ENCODE measurements around the gene NCKAP5.

The NCKAP5 gene

DNA sequence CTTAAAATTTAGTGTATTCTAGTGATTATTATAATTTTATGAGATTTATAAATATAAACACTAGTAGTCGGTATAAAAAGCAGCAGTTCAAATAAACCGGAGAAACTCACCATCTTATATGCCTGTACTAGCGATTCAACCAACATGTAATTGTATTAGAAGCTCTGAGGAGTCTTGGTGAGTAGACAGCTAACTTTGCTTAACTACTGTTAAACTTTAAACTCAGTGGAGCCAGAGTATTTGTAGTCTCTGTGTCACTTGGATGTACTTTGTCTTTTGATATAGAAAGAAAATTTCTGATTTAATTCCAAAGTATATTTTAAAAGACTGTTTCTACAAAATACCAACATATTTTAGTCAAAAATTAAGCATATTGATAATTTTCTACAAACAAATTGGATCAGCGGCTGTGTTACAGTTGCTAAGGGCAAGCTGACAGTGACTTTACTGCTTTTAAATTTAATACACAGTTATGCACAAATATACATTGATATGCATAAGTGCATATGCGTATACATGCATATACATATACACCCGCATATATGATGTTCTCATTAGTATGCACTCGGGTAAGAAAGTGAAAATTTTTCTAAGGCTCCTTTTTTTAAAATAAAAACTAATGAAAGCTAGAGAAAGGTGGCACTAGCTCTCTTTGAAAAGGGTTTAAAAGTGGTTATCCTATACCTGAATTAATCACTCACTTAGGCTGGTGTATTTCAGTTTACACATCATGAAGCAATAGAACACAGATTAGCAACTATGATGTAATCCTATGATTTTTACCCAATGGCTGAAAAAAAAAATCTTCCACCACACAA lies 374.5 kb downstream of the NCKAP5 start:
- Histone ChIP-seq H3K27me3 (ENCODE audit: control insufficient read depth in 1 of 2, insufficient read depth in 2 of 2, low read length in 2 of 2) (no peaks in the 10 kb centered on the region), H3K27ac (ENCODE audit: low read length) (no peak overlapping the region), H3K36me3 (ENCODE audit: control insufficient read depth in 2 of 2, insufficient read depth in 2 of 2, low read length in 2 of 2) (no peaks in the 10 kb centered on the region), H3K9ac (ENCODE audit: low read length in 2 of 2) (no peak overlapping the region), H3K4me3 (ENCODE audit: low read length in 2 of 2) (no peak overlapping the region), H3K9me3 (ENCODE audit: control insufficient read depth in 2 of 2, low read length in 2 of 2) (no peaks in the 10 kb centered on the region), H3K4me1 (ENCODE audit: control insufficient read depth, insufficient read depth, low read length) (no peaks in the 10 kb centered on the region)

DNA sequence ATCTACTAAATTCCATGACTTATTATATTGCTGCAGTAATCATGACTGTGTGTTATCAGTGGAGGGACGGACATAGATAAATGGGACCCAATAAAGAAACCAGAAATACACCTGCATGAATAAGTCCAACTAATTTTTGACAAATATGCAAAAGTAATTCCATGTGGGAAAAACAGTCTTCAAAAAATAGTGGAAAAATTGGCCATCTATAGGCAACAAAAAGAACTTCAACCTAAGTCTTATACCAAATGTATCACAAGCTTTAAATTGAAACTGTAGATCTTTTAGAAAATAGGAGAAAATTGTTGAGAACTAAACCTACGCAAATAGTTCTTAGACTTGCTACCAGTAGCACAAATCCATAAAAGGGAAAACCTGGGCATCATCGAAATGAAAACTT lies 376.2 kb downstream of the NCKAP5 start:
- no peaks in the 10 kb centered on the region for H3K36me3 ChIP-seq (ENCODE audit: control insufficient read depth in 2 of 2, insufficient read depth in 2 of 2, low read length in 2 of 2)
- H3K27me3 ChIP-seq (ENCODE audit: control insufficient read depth in 1 of 2, insufficient read depth in 2 of 2, low read length in 2 of 2) = no peaks in the 10 kb centered on the region

DNA sequence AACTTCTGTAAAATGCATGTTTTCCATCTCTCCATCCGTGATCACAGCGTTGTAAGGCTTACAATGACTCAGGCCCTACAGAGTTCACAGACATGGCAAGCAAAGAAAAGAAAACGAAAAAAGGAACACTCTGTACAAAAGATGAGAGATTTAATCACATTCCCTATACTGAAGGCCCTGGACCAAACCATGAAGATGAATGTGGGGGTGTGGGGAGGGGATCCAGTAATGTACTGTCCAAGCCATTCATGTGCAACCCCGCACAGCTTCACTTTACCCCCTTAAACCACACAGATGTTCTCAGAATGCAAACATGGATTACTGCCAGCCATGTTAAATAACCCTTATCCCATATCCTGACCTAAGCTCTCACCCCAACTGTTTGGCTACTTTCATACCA lies 391.1 kb downstream of the NCKAP5 start:
- no peaks in the 10 kb centered on the region for H3K27me3 ChIP-seq (ENCODE audit: control insufficient read depth in 1 of 2, insufficient read depth in 2 of 2, low read length in 2 of 2)
- no peaks in the 10 kb centered on the region for H3K36me3 ChIP-seq (ENCODE audit: control insufficient read depth in 2 of 2, insufficient read depth in 2 of 2, low read length in 2 of 2)
- H3K9ac ChIP-seq (ENCODE audit: low read length in 2 of 2) = no peak overlapping the region
- H3K9me3 ChIP-seq (ENCODE audit: control insufficient read depth in 2 of 2, low read length in 2 of 2) = no peaks in the 10 kb centered on the region
- H3K27ac ChIP-seq (ENCODE audit: low read length) = no peak overlapping the region
- H3K4me3 ChIP-seq (ENCODE audit: low read length in 2 of 2) = no peak overlapping the region
- no peaks in the 10 kb centered on the region for H3K4me1 ChIP-seq (ENCODE audit: control insufficient read depth, insufficient read depth, low read length)

More for the DNA sequence above, 376.2 kb downstream of the NCKAP5 start:
- H3K4me1 ChIP-seq (ENCODE audit: control insufficient read depth, insufficient read depth, low read length) = no peaks in the 10 kb centered on the region
- H3K9me3 ChIP-seq (ENCODE audit: control insufficient read depth in 2 of 2, low read length in 2 of 2) = no peaks in the 10 kb centered on the region
- H3K4me3 ChIP-seq (ENCODE audit: low read length in 2 of 2) = no peak overlapping the region
- H3K27ac ChIP-seq (ENCODE audit: low read length) = no peak overlapping the region
- H3K9ac ChIP-seq (ENCODE audit: low read length in 2 of 2) = no peak overlapping the region

DNA sequence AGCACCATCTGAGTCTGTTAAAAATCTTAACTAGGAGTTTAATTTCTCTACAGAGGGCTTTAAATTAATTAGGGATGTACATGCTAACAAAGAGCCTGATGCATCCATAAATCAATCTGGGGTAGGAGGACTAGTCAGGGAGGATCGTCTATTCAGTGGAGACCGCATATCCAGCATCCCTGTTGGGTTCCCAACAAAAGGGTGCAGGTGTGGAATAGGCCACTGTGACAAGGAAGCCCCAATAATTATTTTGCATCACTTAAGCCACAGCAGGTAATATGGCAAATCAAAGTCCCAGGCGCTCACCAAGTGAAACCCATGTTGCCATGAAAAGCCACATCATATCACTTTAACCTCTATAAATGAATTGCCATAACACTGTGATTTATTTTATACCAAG lies 392.3 kb downstream of the NCKAP5 start:
- Histone ChIP-seq H3K36me3 (ENCODE audit: control insufficient read depth in 2 of 2, insufficient read depth in 2 of 2, low read length in 2 of 2) (no peaks in the 10 kb centered on the region), H3K4me1 (ENCODE audit: control insufficient read depth, insufficient read depth, low read length) (no peaks in the 10 kb centered on the region), H3K27ac (ENCODE audit: low read length) (no peak overlapping the region), H3K9me3 (ENCODE audit: control insufficient read depth in 2 of 2, low read length in 2 of 2) (no peaks in the 10 kb centered on the region), H3K27me3 (ENCODE audit: control insufficient read depth in 1 of 2, insufficient read depth in 2 of 2, low read length in 2 of 2) (no peaks in the 10 kb centered on the region), H3K4me3 (ENCODE audit: low read length in 2 of 2) (no peak overlapping the region), H3K9ac (ENCODE audit: low read length in 2 of 2) (no peak overlapping the region)

DNA sequence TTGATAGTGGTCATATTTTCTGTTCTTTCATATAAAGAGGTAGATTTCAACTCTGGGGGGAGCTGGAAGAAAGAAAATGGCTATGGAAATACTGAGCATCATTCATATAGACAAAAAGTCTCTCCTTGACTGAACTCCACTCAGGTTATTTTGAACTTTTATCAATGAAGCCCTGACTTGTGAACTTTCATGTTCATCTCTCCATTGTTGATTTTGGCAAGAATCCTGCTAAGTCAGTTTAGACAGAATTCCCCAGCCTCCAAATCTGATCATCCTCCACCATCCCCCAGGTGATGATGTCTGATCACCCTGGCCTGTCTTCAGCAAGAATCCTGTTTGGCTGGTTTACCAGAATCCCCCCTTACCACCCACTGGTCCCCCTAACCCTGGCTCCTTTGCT lies 395.0 kb downstream of the NCKAP5 start:
- Histone ChIP-seq H3K9ac (ENCODE audit: low read length in 2 of 2) (no peak overlapping the region), H3K27ac (ENCODE audit: low read length) (no peak overlapping the region), H3K9me3 (ENCODE audit: control insufficient read depth in 2 of 2, low read length in 2 of 2) (no peaks in the 10 kb centered on the region), H3K27me3 (ENCODE audit: control insufficient read depth in 1 of 2, insufficient read depth in 2 of 2, low read length in 2 of 2) (no peaks in the 10 kb centered on the region), H3K4me3 (ENCODE audit: low read length in 2 of 2) (no peak overlapping the region), H3K4me1 (ENCODE audit: control insufficient read depth, insufficient read depth, low read length) (no peaks in the 10 kb centered on the region), H3K36me3 (ENCODE audit: control insufficient read depth in 2 of 2, insufficient read depth in 2 of 2, low read length in 2 of 2) (no peaks in the 10 kb centered on the region)

DNA sequence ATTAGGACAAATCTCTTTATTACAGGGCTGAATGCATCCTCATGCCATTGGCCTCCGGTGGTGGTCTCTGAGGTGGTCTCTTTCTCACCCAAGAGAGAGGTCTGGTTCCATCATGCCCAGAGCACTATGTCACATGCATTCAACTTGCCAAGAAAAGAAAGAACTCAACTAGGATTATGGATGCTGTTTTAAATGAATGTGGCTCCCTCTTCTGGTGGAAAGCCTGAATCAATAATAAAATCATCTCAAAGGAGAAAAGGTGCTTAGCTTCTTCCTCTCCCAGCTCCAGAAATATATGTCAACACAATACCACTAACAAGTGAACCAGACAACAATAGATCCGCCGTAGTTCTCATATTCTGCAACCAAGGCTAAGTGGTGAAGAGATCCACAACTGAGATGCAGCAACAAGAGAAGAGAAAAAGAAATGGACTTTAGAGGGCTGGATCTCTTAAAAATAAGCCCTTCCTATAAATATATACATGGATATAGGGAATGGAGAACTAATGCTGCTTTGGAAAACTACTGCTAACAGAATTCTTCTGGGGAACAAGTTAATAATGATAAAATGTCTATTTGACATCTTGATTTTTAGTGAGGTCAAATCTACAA lies 396.8 kb downstream of the NCKAP5 start:
- Histone ChIP-seq H3K36me3 (ENCODE audit: control insufficient read depth in 2 of 2, insufficient read depth in 2 of 2, low read length in 2 of 2) (no peaks in the 10 kb centered on the region), H3K4me1 (ENCODE audit: control insufficient read depth, insufficient read depth, low read length) (no peaks in the 10 kb centered on the region), H3K27me3 (ENCODE audit: control insufficient read depth in 1 of 2, insufficient read depth in 2 of 2, low read length in 2 of 2) (no peaks in the 10 kb centered on the region), H3K9ac (ENCODE audit: low read length in 2 of 2) (no peak overlapping the region), H3K9me3 (ENCODE audit: control insufficient read depth in 2 of 2, low read length in 2 of 2) (no peaks in the 10 kb centered on the region), H3K4me3 (ENCODE audit: low read length in 2 of 2) (no peak overlapping the region), H3K27ac (ENCODE audit: low read length) (no peak overlapping the region)

DNA sequence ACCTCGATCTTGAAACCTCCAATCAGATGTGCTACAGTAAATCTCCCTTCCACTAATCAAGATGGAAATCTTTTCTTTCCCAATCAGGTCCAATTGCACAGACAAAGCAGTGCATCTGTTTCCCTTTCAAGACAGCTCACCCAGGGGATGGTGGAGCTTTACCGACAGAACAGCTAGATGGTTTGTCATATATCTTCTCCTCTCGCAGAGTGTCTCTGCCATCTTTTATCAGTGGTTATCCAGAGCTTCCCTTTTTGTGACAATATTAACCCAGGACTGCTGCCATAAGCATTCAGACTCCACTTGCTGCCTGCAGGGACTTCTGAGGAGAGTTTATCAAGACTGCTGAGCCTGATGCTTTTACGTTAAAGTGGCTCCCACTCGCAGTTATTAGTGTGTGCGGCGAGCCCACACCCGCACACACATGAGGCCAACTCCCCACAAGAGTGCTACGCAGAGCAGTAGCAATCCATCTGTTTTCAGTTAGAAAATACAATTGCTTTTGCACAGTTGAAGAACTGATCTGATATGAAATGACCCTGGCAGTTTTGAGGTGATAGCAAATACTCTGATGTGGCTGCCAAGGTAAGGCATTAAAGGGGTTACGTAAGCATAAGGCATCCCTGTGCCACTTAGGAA lies 398.9 kb downstream of the NCKAP5 start:
- no peak overlapping the region for H3K4me3 ChIP-seq (ENCODE audit: low read length in 2 of 2)
- no peak overlapping the region for H3K27ac ChIP-seq (ENCODE audit: low read length)
- H3K27me3 ChIP-seq (ENCODE audit: control insufficient read depth in 1 of 2, insufficient read depth in 2 of 2, low read length in 2 of 2) = no peaks in the 10 kb centered on the region
- no peak overlapping the region for H3K9ac ChIP-seq (ENCODE audit: low read length in 2 of 2)
- H3K4me1 ChIP-seq (ENCODE audit: control insufficient read depth, insufficient read depth, low read length) = no peaks in the 10 kb centered on the region
- no peaks in the 10 kb centered on the region for H3K36me3 ChIP-seq (ENCODE audit: control insufficient read depth in 2 of 2, insufficient read depth in 2 of 2, low read length in 2 of 2)
- H3K9me3 ChIP-seq (ENCODE audit: control insufficient read depth in 2 of 2, low read length in 2 of 2) = no peaks in the 10 kb centered on the region

DNA sequence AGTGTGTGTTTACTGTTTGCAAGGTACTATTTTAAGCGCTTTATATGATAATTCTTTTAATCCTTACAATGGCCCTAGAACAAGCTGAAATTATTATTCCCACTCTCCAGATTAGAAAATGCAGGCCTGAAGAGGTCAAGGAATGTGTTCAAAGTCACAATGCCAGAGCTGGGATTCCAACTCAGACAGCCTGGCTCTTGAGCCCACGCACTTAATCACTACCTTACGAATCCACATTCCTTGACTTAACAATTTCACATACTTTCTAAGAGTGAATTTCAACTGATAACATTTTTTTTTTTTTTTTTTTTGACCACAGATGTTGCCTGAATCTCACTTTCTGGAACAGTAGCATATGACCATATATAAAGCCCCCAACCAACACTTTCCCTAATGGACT lies 400.3 kb downstream of the NCKAP5 start:
- Histone ChIP-seq H3K9me3 (ENCODE audit: control insufficient read depth in 2 of 2, low read length in 2 of 2) (no peaks in the 10 kb centered on the region), H3K27me3 (ENCODE audit: control insufficient read depth in 1 of 2, insufficient read depth in 2 of 2, low read length in 2 of 2) (no peaks in the 10 kb centered on the region), H3K4me1 (ENCODE audit: control insufficient read depth, insufficient read depth, low read length) (no peaks in the 10 kb centered on the region), H3K27ac (ENCODE audit: low read length) (no peak overlapping the region), H3K4me3 (ENCODE audit: low read length in 2 of 2) (no peak overlapping the region), H3K9ac (ENCODE audit: low read length in 2 of 2) (no peak overlapping the region), H3K36me3 (ENCODE audit: control insufficient read depth in 2 of 2, insufficient read depth in 2 of 2, low read length in 2 of 2) (no peaks in the 10 kb centered on the region)

DNA sequence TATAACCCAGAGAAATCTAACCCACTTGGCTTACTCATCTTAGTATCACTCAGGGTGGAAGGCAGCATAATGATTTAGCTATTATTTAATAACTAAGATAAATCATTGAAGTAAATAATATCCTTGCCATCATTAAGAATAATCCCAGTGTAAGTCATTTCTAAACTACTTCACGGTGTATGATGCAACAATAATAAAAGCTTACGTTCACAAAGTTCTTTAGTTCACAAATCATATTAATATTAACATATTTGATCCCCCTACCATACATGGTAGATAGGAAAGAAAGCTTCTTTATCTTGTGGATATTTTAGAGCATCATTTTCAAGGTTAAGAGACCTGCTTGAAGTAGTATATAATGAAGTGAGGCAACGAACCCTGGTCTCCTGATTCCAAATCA lies 401.0 kb downstream of the NCKAP5 start:
- Histone ChIP-seq H3K9ac (ENCODE audit: low read length in 2 of 2) (no peak overlapping the region), H3K36me3 (ENCODE audit: control insufficient read depth in 2 of 2, insufficient read depth in 2 of 2, low read length in 2 of 2) (no peaks in the 10 kb centered on the region), H3K4me3 (ENCODE audit: low read length in 2 of 2) (no peak overlapping the region), H3K9me3 (ENCODE audit: control insufficient read depth in 2 of 2, low read length in 2 of 2) (no peaks in the 10 kb centered on the region), H3K4me1 (ENCODE audit: control insufficient read depth, insufficient read depth, low read length) (no peaks in the 10 kb centered on the region), H3K27me3 (ENCODE audit: control insufficient read depth in 1 of 2, insufficient read depth in 2 of 2, low read length in 2 of 2) (no peaks in the 10 kb centered on the region), H3K27ac (ENCODE audit: low read length) (no peak overlapping the region)

DNA sequence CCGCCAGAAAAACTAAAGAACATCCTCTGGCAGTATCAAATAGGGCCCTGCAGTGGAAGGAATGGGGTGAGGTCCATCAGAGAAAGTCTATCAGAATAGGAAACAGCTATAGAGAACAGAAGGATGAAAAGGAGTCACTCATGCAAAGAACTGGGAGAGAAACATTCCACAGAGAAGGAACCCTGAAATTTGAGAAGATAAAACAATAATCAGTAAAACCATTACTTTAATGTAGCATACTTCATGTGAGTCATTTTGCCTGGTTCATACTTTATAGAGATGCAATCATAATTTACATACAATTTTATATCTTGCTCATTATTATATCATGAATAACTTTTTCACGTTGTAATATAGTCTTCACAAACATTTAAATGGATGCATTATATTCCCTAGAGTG lies 402.2 kb downstream of the NCKAP5 start:
- Histone ChIP-seq H3K27me3 (ENCODE audit: control insufficient read depth in 1 of 2, insufficient read depth in 2 of 2, low read length in 2 of 2) (no peaks in the 10 kb centered on the region), H3K4me3 (ENCODE audit: low read length in 2 of 2) (no peak overlapping the region), H3K9me3 (ENCODE audit: control insufficient read depth in 2 of 2, low read length in 2 of 2) (no peaks in the 10 kb centered on the region), H3K4me1 (ENCODE audit: control insufficient read depth, insufficient read depth, low read length) (no peaks in the 10 kb centered on the region), H3K36me3 (ENCODE audit: control insufficient read depth in 2 of 2, insufficient read depth in 2 of 2, low read length in 2 of 2) (no peaks in the 10 kb centered on the region), H3K27ac (ENCODE audit: low read length) (no peak overlapping the region), H3K9ac (ENCODE audit: low read length in 2 of 2) (no peak overlapping the region)

DNA sequence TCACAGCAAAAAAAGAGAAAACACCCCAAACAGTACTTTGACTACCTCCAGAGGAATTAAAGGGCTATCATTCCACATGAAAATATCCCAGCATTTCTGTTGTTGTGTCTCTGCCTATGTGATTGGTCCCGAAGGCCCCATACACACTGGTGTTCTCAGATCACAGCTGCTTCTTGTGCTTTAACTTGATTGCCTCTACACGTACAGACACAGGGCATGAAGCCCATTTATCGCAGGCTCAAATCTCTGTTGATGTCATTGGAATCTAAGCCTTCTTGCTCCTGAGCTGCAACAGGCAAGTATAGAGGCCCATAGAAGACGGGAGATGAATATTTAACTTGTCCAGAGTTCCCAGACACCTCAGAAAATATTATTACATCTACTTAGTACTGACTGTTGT lies 405.2 kb downstream of the NCKAP5 start:
- no peaks in the 10 kb centered on the region for H3K27me3 ChIP-seq (ENCODE audit: control insufficient read depth in 1 of 2, insufficient read depth in 2 of 2, low read length in 2 of 2)
- no peak overlapping the region for H3K4me3 ChIP-seq (ENCODE audit: low read length in 2 of 2)
- H3K27ac ChIP-seq (ENCODE audit: low read length) = no peak overlapping the region
- no peaks in the 10 kb centered on the region for H3K9me3 ChIP-seq (ENCODE audit: control insufficient read depth in 2 of 2, low read length in 2 of 2)
- H3K9ac ChIP-seq (ENCODE audit: low read length in 2 of 2) = no peak overlapping the region
- H3K36me3 ChIP-seq (ENCODE audit: control insufficient read depth in 2 of 2, insufficient read depth in 2 of 2, low read length in 2 of 2) = no peaks in the 10 kb centered on the region
- H3K4me1 ChIP-seq (ENCODE audit: control insufficient read depth, insufficient read depth, low read length) = no peaks in the 10 kb centered on the region

All from stomach smooth muscle (tissue), 2 donors.